ENCODE data around the gene MOCOS. TPM values are rescaled to one million over a fixed set of nuclear protein-coding genes. Genes with fewer than 3 reads are reported as not detected.

MOCOS gene
- total RNA-seq, 1 donor from 2014 or later = 1.9 TPM

DNA sequence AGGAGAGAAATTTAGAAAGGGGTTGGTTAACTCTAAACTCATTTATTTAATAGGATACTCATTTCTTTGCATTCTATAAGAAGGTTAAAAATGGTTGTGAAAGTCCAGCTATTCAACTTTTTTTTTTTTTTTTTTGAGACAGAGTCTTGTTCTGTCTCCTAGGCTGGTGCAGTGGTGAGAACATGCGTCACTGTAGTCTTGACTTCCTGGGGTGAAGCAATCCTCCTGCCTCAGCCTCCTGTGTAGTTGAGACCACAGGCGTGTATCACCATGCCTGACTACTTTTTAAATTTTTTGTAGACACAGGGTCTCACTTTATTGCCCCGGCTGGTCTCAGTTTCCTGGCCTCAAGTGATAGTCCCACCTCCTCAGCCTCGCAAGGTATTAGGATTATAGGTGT lies 45.7 kb upstream of the MOCOS start:
- H3K9me3 ChIP-seq (ENCODE audit: insufficient read depth, low read depth, low read length) = no peaks in the 10 kb centered on the region
- no peak for FAIRE-seq
- no peaks in the 10 kb centered on the region for H3K9me3 Mint-ChIP-seq (ENCODE audit: unreplicated experiment)

GRCh38 chr18:36142751-36143150 lies 44.5 kb upstream of the MOCOS start:
- peaks cover 10% of the 10 kb centered on the region for H3K36me3 Mint-ChIP-seq (ENCODE audit: low read depth, unreplicated experiment)
- no peaks in the 10 kb centered on the region for H3K4me1 ChIP-seq (ENCODE audit: insufficient read depth, low read length)
- no peak for DNase-seq (ENCODE audit: low read depth)
- peaks cover 62% of the 10 kb centered on the region for H3K36me3 ChIP-seq (ENCODE audit: insufficient read depth, low read length)
- H3K27ac ChIP-seq (ENCODE audit: low read depth, low read length) = no peak overlapping the region
- H3K9ac ChIP-seq (ENCODE audit: low read length) = no peak overlapping the region
- H4K20me1 ChIP-seq (ENCODE audit: insufficient read depth, low read length) = no peaks in the 10 kb centered on the region
- no peak overlapping the region for H3K4me2 ChIP-seq (ENCODE audit: low read length)
- no peaks in the 10 kb centered on the region for H3K4me1 Mint-ChIP-seq (ENCODE audit: low read depth, unreplicated experiment)
- H3K79me2 ChIP-seq (ENCODE audit: insufficient read depth, low read length) = no peaks in the 10 kb centered on the region
- no peak for TF ChIP-seq EZH2 (IDR thresholded peaks at IDR 0.05; ENCODE audit: insufficient read depth, low read length)
- TF ChIP-seq, protein P1, sequence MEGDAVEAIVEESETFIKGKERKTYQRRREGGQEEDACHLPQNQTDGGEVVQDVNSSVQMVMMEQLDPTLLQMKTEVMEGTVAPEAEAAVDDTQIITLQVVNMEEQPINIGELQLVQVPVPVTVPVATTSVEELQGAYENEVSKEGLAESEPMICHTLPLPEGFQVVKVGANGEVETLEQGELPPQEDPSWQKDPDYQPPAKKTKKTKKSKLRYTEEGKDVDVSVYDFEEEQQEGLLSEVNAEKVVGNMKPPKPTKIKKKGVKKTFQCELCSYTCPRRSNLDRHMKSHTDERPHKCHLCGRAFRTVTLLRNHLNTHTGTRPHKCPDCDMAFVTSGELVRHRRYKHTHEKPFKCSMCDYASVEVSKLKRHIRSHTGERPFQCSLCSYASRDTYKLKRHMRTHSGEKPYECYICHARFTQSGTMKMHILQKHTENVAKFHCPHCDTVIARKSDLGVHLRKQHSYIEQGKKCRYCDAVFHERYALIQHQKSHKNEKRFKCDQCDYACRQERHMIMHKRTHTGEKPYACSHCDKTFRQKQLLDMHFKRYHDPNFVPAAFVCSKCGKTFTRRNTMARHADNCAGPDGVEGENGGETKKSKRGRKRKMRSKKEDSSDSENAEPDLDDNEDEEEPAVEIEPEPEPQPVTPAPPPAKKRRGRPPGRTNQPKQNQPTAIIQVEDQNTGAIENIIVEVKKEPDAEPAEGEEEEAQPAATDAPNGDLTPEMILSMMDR (IDR thresholded peaks at IDR 0.05; ENCODE audit: insufficient read depth, low read depth, low read length) = no peak
- no peak overlapping the region for H2AFZ ChIP-seq (ENCODE audit: low read depth, low read length)
- no peak overlapping the region for H3K27ac Mint-ChIP-seq (ENCODE audit: unreplicated experiment)
- no peak overlapping the region for H3K4me3 Mint-ChIP-seq (ENCODE audit: unreplicated experiment)
- H3K9me3 ChIP-seq (ENCODE audit: insufficient read depth, low read depth, low read length) = no peaks in the 10 kb centered on the region
- no peaks in the 10 kb centered on the region for H3K27me3 ChIP-seq (ENCODE audit: insufficient read depth, low read length)
- H3K27me3 Mint-ChIP-seq (ENCODE audit: low read depth, unreplicated experiment) = no peaks in the 10 kb centered on the region
- FAIRE-seq = no peak
- H3K9me3 Mint-ChIP-seq (ENCODE audit: unreplicated experiment) = no peaks in the 10 kb centered on the region
- H3K4me3 ChIP-seq (ENCODE audit: insufficient read depth, low read depth, low read length) = no peak overlapping the region

More for the DNA sequence above, 45.7 kb upstream of the MOCOS start:
- Histone ChIP-seq H3K9ac (ENCODE audit: low read length) (no peak overlapping the region), H3K36me3 (ENCODE audit: insufficient read depth, low read length) (peaks cover 72% of the 10 kb centered on the region), H3K79me2 (ENCODE audit: insufficient read depth, low read length) (no peaks in the 10 kb centered on the region), H3K4me2 (ENCODE audit: low read length) (no peak overlapping the region), H4K20me1 (ENCODE audit: insufficient read depth, low read length) (peaks cover 7% of the 10 kb centered on the region), H3K27me3 (ENCODE audit: insufficient read depth, low read length) (no peaks in the 10 kb centered on the region), H3K4me3 (ENCODE audit: insufficient read depth, low read depth, low read length) (no peak overlapping the region), H2AFZ (ENCODE audit: low read depth, low read length) (no peak overlapping the region), H3K27ac (ENCODE audit: low read depth, low read length) (no peak overlapping the region), H3K4me1 (ENCODE audit: insufficient read depth, low read length) (no peaks in the 10 kb centered on the region)
- H3K27ac Mint-ChIP-seq (ENCODE audit: unreplicated experiment) = no peak overlapping the region
- H3K4me3 Mint-ChIP-seq (ENCODE audit: unreplicated experiment) = no peak overlapping the region
- H3K27me3 Mint-ChIP-seq (ENCODE audit: low read depth, unreplicated experiment) = no peaks in the 10 kb centered on the region
- DNase-seq (ENCODE audit: low read depth) = no peak
- peaks cover 7% of the 10 kb centered on the region for H3K36me3 Mint-ChIP-seq (ENCODE audit: low read depth, unreplicated experiment)
- no peaks in the 10 kb centered on the region for H3K4me1 Mint-ChIP-seq (ENCODE audit: low read depth, unreplicated experiment)
- TF ChIP-seq EZH2 (IDR thresholded peaks at IDR 0.05; ENCODE audit: insufficient read depth, low read length) = no peak
- TF ChIP-seq, protein P1 (IDR thresholded peaks at IDR 0.05; ENCODE audit: insufficient read depth, low read depth, low read length) = no peak

DNA sequence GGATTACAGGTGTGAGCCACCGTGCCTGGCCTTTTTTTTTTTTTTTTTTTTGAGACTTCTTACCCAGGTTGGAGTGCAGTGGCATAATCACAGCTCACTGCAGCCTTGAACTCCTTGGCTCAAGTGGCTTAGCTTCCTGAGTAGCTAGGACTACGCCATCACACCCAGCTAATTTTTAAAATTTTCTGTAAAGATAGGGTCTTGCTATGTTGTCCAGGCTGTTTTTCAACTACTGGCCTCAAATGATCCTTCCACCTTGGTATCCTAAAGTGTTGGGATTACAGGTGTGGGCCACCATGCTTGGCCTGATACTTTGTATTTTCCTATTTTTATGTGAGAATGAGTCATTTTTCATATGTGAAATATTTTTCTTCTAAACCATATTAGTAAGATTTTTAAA lies 43.9 kb upstream of the MOCOS start:
- Histone ChIP-seq H3K36me3 (ENCODE audit: insufficient read depth, low read length) (peaks cover 61% of the 10 kb centered on the region), H3K79me2 (ENCODE audit: insufficient read depth, low read length) (no peaks in the 10 kb centered on the region), H3K4me3 (ENCODE audit: insufficient read depth, low read depth, low read length) (no peak overlapping the region), H3K4me1 (ENCODE audit: insufficient read depth, low read length) (no peaks in the 10 kb centered on the region), H4K20me1 (ENCODE audit: insufficient read depth, low read length) (no peaks in the 10 kb centered on the region), H3K27ac (ENCODE audit: low read depth, low read length) (no peak overlapping the region), H3K9me3 (ENCODE audit: insufficient read depth, low read depth, low read length) (no peaks in the 10 kb centered on the region), H3K27me3 (ENCODE audit: insufficient read depth, low read length) (no peaks in the 10 kb centered on the region), H2AFZ (ENCODE audit: low read depth, low read length) (no peak overlapping the region), H3K9ac (ENCODE audit: low read length) (no peak overlapping the region), H3K4me2 (ENCODE audit: low read length) (no peak overlapping the region)
- Mint-ChIP-seq H3K4me1 (ENCODE audit: low read depth, unreplicated experiment) (no peaks in the 10 kb centered on the region), H3K36me3 (ENCODE audit: low read depth, unreplicated experiment) (peaks cover 10% of the 10 kb centered on the region), H3K27me3 (ENCODE audit: low read depth, unreplicated experiment) (no peaks in the 10 kb centered on the region), H3K9me3 (ENCODE audit: unreplicated experiment) (no peaks in the 10 kb centered on the region), H3K27ac (ENCODE audit: unreplicated experiment) (no peak overlapping the region), H3K4me3 (ENCODE audit: unreplicated experiment) (no peak overlapping the region)
- FAIRE-seq = no peak
- TF ChIP-seq, protein P1 (IDR thresholded peaks at IDR 0.05; ENCODE audit: insufficient read depth, low read depth, low read length) = no peak
- TF ChIP-seq EZH2 (IDR thresholded peaks at IDR 0.05; ENCODE audit: insufficient read depth, low read length) = no peak
- DNase-seq (ENCODE audit: low read depth) = no peak
